ENCODE data around the gene RNF224. TPM values are rescaled to one million over a fixed set of nuclear protein-coding genes. Genes with fewer than 3 reads are reported as not detected.

Gene RNF224
- 1 to 10 TPM; 1.2 to 5.2 (median 3.0) TPM for total RNA-seq

DNA sequence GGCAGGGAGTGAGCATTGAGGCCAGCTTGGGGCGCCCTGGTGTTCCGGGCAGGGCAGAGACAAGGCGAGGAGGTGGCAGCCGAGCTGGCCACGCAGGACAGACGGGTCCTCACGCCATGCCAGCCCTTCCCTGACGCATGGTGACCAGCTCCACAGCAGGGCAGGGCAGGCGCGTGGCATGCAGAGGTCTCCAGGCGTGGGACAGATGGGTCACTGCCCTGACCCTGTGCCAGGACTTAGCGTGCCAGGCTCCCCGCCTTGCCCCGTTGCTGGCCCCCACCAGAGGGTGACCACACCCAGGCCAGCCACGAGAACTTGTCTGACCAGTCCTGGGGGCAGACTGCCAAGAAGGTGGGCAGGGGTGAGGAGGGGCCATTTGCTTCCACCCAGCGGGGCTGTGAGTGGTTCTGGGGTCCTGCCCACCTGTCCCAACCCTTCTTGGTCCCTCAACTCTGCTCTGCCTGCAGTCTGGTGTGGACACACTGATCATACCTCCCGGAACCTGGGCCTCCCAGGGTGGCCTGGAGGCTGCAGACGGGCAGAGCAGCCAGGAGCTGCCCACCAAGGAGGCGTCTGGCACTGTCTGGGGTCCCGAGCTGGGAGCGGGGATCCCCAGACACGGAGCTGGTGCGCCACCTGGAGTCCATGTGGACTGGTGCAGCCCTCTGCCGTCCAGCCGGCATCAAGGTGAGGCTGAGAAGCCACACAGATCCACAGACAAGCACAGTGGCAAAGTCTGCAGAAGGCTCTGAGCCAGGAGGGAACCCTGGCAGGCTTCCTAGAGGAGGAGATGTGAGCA lies at the start of gene RNF224:
Gene RNF224, plus strand, starts transcription at position 449 of the 799 bp plus-strand sequence. CDS start 834 bp downstream, outside the sequence.
- WGBS, 2 donors, result 27% methylated on average over 3 of the region's 25 CpGs; no CpG with 5 or more reads in 1 of the 2 donors
- Histone ChIP-seq H3K4me1 (peaks cover 34 to 59% (median 41%) of the 10 kb centered on the region in 3 donors), H3K27ac (peak within 1 kb of the TSS; percentile 92 to 97 (median 96)), H3K36me3 (no peaks in the 10 kb centered on the region), H3K4me3 (peak within 1 kb of the TSS; percentile 32 to 62 (median 53)), H3K9me3 (no peaks in the 10 kb centered on the region), H3K27me3 (peaks cover 0 to 53% (median 0%) of the 10 kb centered on the region in 4 donors)
- TF ChIP-seq, protein P1, sequence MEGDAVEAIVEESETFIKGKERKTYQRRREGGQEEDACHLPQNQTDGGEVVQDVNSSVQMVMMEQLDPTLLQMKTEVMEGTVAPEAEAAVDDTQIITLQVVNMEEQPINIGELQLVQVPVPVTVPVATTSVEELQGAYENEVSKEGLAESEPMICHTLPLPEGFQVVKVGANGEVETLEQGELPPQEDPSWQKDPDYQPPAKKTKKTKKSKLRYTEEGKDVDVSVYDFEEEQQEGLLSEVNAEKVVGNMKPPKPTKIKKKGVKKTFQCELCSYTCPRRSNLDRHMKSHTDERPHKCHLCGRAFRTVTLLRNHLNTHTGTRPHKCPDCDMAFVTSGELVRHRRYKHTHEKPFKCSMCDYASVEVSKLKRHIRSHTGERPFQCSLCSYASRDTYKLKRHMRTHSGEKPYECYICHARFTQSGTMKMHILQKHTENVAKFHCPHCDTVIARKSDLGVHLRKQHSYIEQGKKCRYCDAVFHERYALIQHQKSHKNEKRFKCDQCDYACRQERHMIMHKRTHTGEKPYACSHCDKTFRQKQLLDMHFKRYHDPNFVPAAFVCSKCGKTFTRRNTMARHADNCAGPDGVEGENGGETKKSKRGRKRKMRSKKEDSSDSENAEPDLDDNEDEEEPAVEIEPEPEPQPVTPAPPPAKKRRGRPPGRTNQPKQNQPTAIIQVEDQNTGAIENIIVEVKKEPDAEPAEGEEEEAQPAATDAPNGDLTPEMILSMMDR (IDR thresholded peaks at IDR 0.05), result peak; percentile 80 to 96 (median 92)
- no peak for TF ChIP-seq POLR2A (IDR thresholded peaks at IDR 0.05)
- no peak for DNase-seq
- intact Hi-C loops (cut with DNase I), result loop anchor here (5.0 kb wide), 1 partner anchor 110 kb away; no protein-coding TSS in a partner anchor

DNA sequence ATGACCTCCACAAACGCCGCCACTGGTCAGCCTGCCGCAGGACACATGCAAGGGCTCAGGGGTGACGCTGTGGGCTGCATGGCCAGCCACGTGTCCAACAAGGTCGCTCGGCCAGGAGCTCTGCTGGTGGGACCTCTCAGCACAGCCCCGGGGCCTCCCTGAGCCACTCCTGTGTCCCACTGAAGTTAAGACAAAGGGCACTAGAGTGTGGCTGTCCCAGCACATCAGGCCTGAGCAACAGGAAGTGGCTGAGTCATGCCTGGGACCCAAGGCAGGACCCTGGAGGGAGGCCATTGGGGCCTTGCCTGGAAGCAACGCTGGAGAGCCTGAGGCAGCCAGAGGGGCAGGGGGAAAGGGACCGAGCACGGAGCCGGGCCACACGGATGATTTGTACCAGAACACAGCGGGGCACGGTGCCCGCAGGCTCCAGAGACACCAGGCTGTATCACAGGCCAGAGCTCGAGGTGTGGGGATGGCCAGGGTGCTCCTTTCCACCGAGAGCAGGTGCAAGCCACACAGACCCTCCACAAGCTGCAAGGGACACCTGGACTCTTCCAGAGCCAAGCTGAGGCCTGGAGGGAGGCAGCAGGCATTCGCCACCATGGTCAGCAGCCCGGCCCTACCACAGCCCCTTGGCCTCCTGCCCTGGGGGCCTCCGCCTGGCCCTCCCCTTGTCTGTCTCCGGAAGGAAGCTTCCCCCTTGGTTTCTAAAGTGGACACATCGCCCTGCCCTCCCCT lies 48.9 kb upstream of the RNF224 start:
- Histone ChIP-seq H3K9me3 (no peaks in the 10 kb centered on the region), H3K4me3 (no peak overlapping the region)
- intact Hi-C loops (cut with DNase I), result no loop called here

DNA sequence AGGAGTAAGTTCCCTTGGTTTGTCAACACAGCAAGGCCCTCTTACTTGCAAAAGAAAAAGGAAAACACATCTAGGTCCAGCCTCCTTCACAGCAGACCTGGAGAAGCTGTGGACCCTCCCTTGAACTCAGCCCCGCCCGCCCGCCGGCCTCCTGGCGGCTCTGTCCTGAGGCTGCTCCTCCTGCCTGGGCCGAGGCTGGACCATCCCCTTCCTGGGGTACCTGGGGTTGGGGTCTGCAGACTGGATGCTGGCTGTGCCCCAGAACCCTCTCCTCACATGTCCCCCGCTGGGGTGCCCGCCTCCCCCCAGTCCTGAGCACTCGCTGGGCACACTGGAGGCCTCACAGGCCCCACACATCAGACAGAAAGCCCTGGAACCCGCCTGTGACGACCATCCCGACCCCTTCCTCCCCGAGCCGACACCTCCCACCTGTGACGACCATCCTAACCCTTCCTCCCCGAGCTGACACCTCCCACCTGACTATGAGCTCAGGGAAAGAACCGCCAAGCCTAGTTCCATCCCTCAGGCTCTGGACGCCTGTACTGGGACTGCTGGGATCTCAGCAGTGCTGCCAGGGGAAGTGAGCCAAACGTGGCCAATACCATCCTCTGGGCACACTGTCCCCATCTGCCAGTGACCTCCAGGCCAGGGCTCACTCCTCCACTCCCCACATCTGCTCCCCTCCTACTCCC lies 48.2 kb upstream of the RNF224 start:
- no peak for DNase-seq
- H3K27ac ChIP-seq, result no peak overlapping the region
- H3K4me1 ChIP-seq, result peaks cover 0 to 32% (median 2%) of the 10 kb centered on the region in 3 donors
- H3K4me3 ChIP-seq, result no peak overlapping the region
- no peaks in the 10 kb centered on the region for H3K9me3 ChIP-seq
- intact Hi-C loops (cut with DNase I), result no loop called here
- TF ChIP-seq, protein P1 (IDR thresholded peaks at IDR 0.05), result no peak
- no peak for TF ChIP-seq POLR2A (IDR thresholded peaks at IDR 0.05)
- H3K27me3 ChIP-seq, result peaks cover 0 to 15% (median 0%) of the 10 kb centered on the region in 4 donors
- H3K36me3 ChIP-seq, result peaks cover 45 to 75% (median 47%) of the 10 kb centered on the region in 3 donors
- 70 to 80% methylated on average over 2 to 10 of the region's 19 CpGs for WGBS, 2 donors

More for the DNA sequence above, 48.9 kb upstream of the RNF224 start:
- WGBS, 2 donors, result 85 to 94% methylated on average over 16 to 18 of the region's 23 CpGs
- TF ChIP-seq POLR2A (IDR thresholded peaks at IDR 0.05), result no peak
- TF ChIP-seq, protein P1 (IDR thresholded peaks at IDR 0.05), result no peak
- Histone ChIP-seq H3K36me3 (peaks cover 38 to 68% (median 40%) of the 10 kb centered on the region in 3 donors), H3K27ac (no peak overlapping the region), H3K27me3 (peaks cover 0 to 22% (median 0%) of the 10 kb centered on the region in 4 donors), H3K4me1 (peaks cover 0 to 39% (median 2%) of the 10 kb centered on the region in 3 donors)
- DNase-seq, result no peak

DNA sequence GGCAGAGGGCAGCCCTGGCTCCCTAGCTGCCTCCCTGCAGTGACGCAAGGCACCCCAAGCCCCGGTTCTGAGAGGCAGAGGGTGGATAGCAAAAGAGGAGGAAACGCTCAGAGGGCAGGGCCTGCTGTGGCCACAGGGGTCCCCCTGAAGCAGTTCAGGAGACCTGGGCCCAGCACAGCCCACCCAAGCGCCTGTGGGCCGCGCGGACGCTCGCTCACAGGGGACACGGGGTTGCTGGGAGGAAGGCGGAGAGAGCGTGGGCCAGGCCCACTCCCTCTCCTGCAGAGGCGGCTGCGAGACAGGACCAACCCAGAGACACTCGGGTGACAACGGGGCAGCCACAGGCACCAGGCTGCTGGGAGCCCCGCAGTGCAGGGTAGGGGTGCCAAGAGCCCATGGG lies 47.5 kb upstream of the RNF224 start:
- Histone ChIP-seq H3K27me3 (peaks cover 0 to 8% (median 0%) of the 10 kb centered on the region in 4 donors), H3K4me1 (peaks cover 0 to 28% (median 2%) of the 10 kb centered on the region in 3 donors), H3K9me3 (no peaks in the 10 kb centered on the region), H3K27ac (no peak overlapping the region), H3K36me3 (peaks cover 47 to 82% (median 48%) of the 10 kb centered on the region in 3 donors), H3K4me3 (no peak overlapping the region)
- WGBS, 2 donors, result 80% methylated on average over 4 of the region's 17 CpGs; no CpG with 5 or more reads in 1 of the 2 donors
- TF ChIP-seq, protein P1 (IDR thresholded peaks at IDR 0.05), result no peak
- no peak for TF ChIP-seq POLR2A (IDR thresholded peaks at IDR 0.05)
- DNase-seq, result no peak
- intact Hi-C loops (cut with DNase I), result loop anchor here (10.0 kb wide), 1 partner anchor 55 kb away; the partner anchor contains the start of gene SLC34A3
